Chondrocyte (in vitro differentiated cells): ENCODE data around the gene MFGE8. TPM values are rescaled to one million over a fixed set of nuclear protein-coding genes. Genes with fewer than 3 reads are reported as not detected.

Experiments
- DNase-seq: peaks from one replicate; pipeline ENCODE4 v3.0.0; 2021; ENCODE audit warnings: mixed read lengths, low spot score
- H3K27ac Mint-ChIP-seq: one replicate; pipeline ENCODE4 v1.8.0; 2021; ENCODE audit warnings: mild to moderate bottlenecking, moderate library complexity, mixed read lengths; ENCODE audit not compliant: unreplicated experiment
- H3K27me3 Mint-ChIP-seq: 2 replicates; pipeline ENCODE4 v1.8.0; 2021; ENCODE audit warnings: low read depth, mixed read lengths
- H3K36me3 Mint-ChIP-seq: 2 replicates; pipeline ENCODE4 v1.8.0; 2021; ENCODE audit warnings: low read depth, mixed read lengths
- H3K4me1 Mint-ChIP-seq: 2 replicates; pipeline ENCODE4 v1.8.0; 2021; ENCODE audit warnings: low read depth, mild to moderate bottlenecking, mixed read lengths
- H3K4me3 Mint-ChIP-seq: one replicate; pipeline ENCODE4 v1.8.0; 2021; ENCODE audit warnings: mild to moderate bottlenecking, moderate library complexity, mixed read lengths; ENCODE audit not compliant: unreplicated experiment
- H3K9me3 Mint-ChIP-seq: 2 replicates; pipeline ENCODE4 v1.8.0; 2021; ENCODE audit warnings: low read depth, mixed read lengths
- CTCF ChIP-seq: fragments of 200-600 bp; sonication (generic); IDR thresholded peaks from 2 replicates; pipeline ENCODE4 v1.5.0; 2021; ENCODE audit warnings: antibody characterized with exemption, mild to moderate bottlenecking, moderate library complexity
- total RNA-seq: library from RNA; stranded (reverse); gene quantifications from 3 replicates; pipeline ENCODE4 v1.2.1, GENCODE V29; 2021

The MFGE8 gene
- total RNA-seq, 1 donor from 2014 or later = 305 TPM

- Mint-ChIP-seq H3K4me1 (peaks cover 39% of the 10 kb centered on the region), H3K36me3 (peaks cover 10% of the 10 kb centered on the region), H3K4me3 (peak overlapping the region; percentile 83), H3K9me3 (no peaks in the 10 kb centered on the region), H3K27ac (peak overlapping the region; percentile 79), H3K27me3 (no peaks in the 10 kb centered on the region)
- no peak for DNase-seq
- TF ChIP-seq CTCF = no peak
Observed at GRCh38 chr15:88912500-88912921, 668 bp downstream of the MFGE8 start.

- Mint-ChIP-seq H3K4me3 (peak overlapping the region; percentile 83), H3K9me3 (no peaks in the 10 kb centered on the region), H3K27ac (no peak overlapping the region), H3K36me3 (peaks cover 12% of the 10 kb centered on the region), H3K27me3 (no peaks in the 10 kb centered on the region), H3K4me1 (peaks cover 39% of the 10 kb centered on the region)
- DNase-seq = no peak
- TF ChIP-seq CTCF = no peak
Observed at GRCh38 chr15:88911766-88912118, 1.4 kb downstream of the MFGE8 start.

GRCh38 chr15:88909956-88910831 lies 3.0 kb downstream of the MFGE8 start:
- Mint-ChIP-seq H3K36me3 (peaks cover 17% of the 10 kb centered on the region), H3K27ac (no peak overlapping the region), H3K4me3 (no peak overlapping the region)

GRCh38 chr15:88908697-88909621 lies 4.2 kb downstream of the MFGE8 start:
- peaks cover 48% of the 10 kb centered on the region for H3K4me1 Mint-ChIP-seq
- H3K27ac Mint-ChIP-seq = peak overlapping the region; percentile 27

More at GRCh38 chr15:88909956-88910831, 3.0 kb downstream of the MFGE8 start:
- H3K4me1 Mint-ChIP-seq = peaks cover 41% of the 10 kb centered on the region
- no peak for DNase-seq
- H3K27me3 Mint-ChIP-seq = no peaks in the 10 kb centered on the region
- no peak for TF ChIP-seq CTCF
- no peaks in the 10 kb centered on the region for H3K9me3 Mint-ChIP-seq

More at GRCh38 chr15:88908697-88909621, 4.2 kb downstream of the MFGE8 start:
- Mint-ChIP-seq H3K9me3 (no peaks in the 10 kb centered on the region), H3K36me3 (peaks cover 17% of the 10 kb centered on the region), H3K27me3 (no peaks in the 10 kb centered on the region), H3K4me3 (no peak overlapping the region)
- no peak for TF ChIP-seq CTCF
- no peak for DNase-seq
